Panc1 (cell line): ENCODE data around the gene TAF1A. TPM values are rescaled to one million over a fixed set of nuclear protein-coding genes. Genes with fewer than 3 reads are reported as not detected.

Experiments used
- ATAC-seq: fragments of 200-7000 bp; cut with Tn5 transposase; 2 replicates; pipeline ENCODE4 v1.9.1; 2020; ENCODE audit warnings: mild to moderate bottlenecking, moderate library complexity
- BruUV-seq: library from RNA; stranded (reverse); fragments of 400-500 nt; replicated peaks from 2 replicates; lab custom pipeline; 2021; lab: Mats Ljungman, UMichigan
- CTCF ChIA-PET: fragments of 300-600 bp; sonication (Branson Sonifier 250); formaldehyde crosslinking; loops from one replicate; lab custom pipeline; 2022; ENCODE audit warnings: antibody characterized with exemption; lab: Charles Lee
- POLR2A ChIA-PET: fragments of 300-600 bp; sonication (Branson Sonifier 250); formaldehyde crosslinking; loops from one replicate; lab custom pipeline; 2022; ENCODE audit warnings: antibody characterized with exemption; lab: Charles Lee
- DNase-seq: peaks from one replicate; pipeline ENCODE4 v3.0.0-alpha.2; 2010; ENCODE audit warnings: low read depth, low spot score
- H3K27ac ChIP-seq: 2 replicates; pipeline ENCODE4 v1.5.1; 2011; ENCODE audit warnings: mild to moderate bottlenecking, low read length, inconsistent platforms
- H3K27me3 ChIP-seq: fragments of 200-500 bp; sonication (Bioruptor generic); 2 replicates; pipeline ENCODE4 v1.6.0; 2014; ENCODE audit warnings: low read length, inconsistent platforms; ENCODE audit not compliant: control insufficient read depth, insufficient read depth
- H3K36me3 ChIP-seq: fragments of 200-500 bp; sonication (Bioruptor generic); 2 replicates; pipeline ENCODE4 v1.5.1; 2014; ENCODE audit warnings: inconsistent platforms, mild to moderate bottlenecking, low read length, moderate library complexity; ENCODE audit not compliant: control insufficient read depth, insufficient read depth
- H3K4me1 ChIP-seq: 2 replicates; pipeline ENCODE4 v1.5.1; 2011; ENCODE audit warnings: inconsistent platforms, mild to moderate bottlenecking, low read length, moderate library complexity; ENCODE audit not compliant: control insufficient read depth, insufficient read depth
- H3K4me3 ChIP-seq, 2 experiments: 2 replicates each; pipeline ENCODE4 v1.5.1; 2011 to 2012; ENCODE audit warnings: low read depth in 2 of 2, low read length in 2 of 2, mild to moderate bottlenecking in 2 of 2, inconsistent platforms in 1 of 2, moderate library complexity in 1 of 2
- H3K9me3 ChIP-seq: fragments of 200-500 bp; sonication (Bioruptor generic); 2 replicates; pipeline ENCODE4 v1.5.1; 2014; ENCODE audit warnings: low read depth, mild to moderate bottlenecking, inconsistent platforms, low read length, moderate library complexity; ENCODE audit not compliant: control insufficient read depth, insufficient read depth
- CTCF ChIP-seq: fragments of 450-650 bp; IDR thresholded peaks from 2 replicates; pipeline ENCODE4 v1.5.1; 2017; ENCODE audit warnings: mild to moderate bottlenecking
- POLR2AphosphoS5 ChIP-seq: IDR thresholded peaks from 2 replicates; pipeline ENCODE4 v1.6.1; 2012; ENCODE audit warnings: mild to moderate bottlenecking, low read depth, low read length, moderate library complexity
- REST ChIP-seq, 2 experiments: IDR thresholded peaks; 2 replicates each; pipeline ENCODE4 v1.6.1; 2011 to 2012; ENCODE audit warnings: low read depth in 2 of 2, control low read depth in 1 of 2, low read length in 1 of 2, mild to moderate bottlenecking in 1 of 2, moderate library complexity in 1 of 2; ENCODE audit not compliant: insufficient read depth in 1 of 2
- TCF7L2 ChIP-seq: IDR thresholded peaks from 2 replicates; pipeline ENCODE4 v1.6.1; 2011; ENCODE audit warnings: mild to moderate bottlenecking, low read depth, low read length, inconsistent platforms
- in situ Hi-C: cut with HindIII; loops from 2 replicates; pipeline ENCODE4 v1.10.0; 2016; ENCODE audit warnings: low sequenced_read_pairs, low pct_unique_long_range_greater_than_20kb
- intact Hi-C: fragments of 100-400 bp; cut with micrococcal nuclease; formaldehyde crosslinking; loops from one replicate; pipeline ENCODE4 v1.10.0; 2022; ENCODE audit not compliant: unreplicated experiment
- total RNA-seq: library from RNA; stranded (reverse); gene quantifications from one replicate; pipeline ENCODE4 v1.2.1, GENCODE V29; 2021; ENCODE audit not compliant: unreplicated experiment

The TAF1A gene
- total RNA-seq, 1 experiment from 2014 or later: 11.6 TPM

- ATAC-seq (peak; percentile 84), DNase-seq (no peak)
- no peaks in the 10 kb centered on the region for H3K9me3 ChIP-seq
- CTCF ChIA-PET: no interaction called here
- peaks cover 8% of the 10 kb centered on the region; the same call in 1 of the 2 replicates for H3K27me3 ChIP-seq
- H3K27ac ChIP-seq: peak within 1 kb of the TSS; percentile 49
- TF ChIP-seq TCF7L2: no peak
- peak; percentile 42; the same call in 1 of the 2 replicates for TF ChIP-seq POLR2AphosphoS5
- H3K36me3 ChIP-seq: peaks cover 5% of the 10 kb centered on the region; the same call in 1 of the 2 replicates
- POLR2A ChIA-PET: interaction anchor here (0.5 kb wide), 2 partner anchors 157 to 313 kb away, joined by 4 to 9 read pairs; no protein-coding TSS in a partner anchor
- in situ Hi-C loops: no loop called here
- intact Hi-C loops: no loop called here
- no TSS peak for BruUV-seq
- peaks cover 16% of the 10 kb centered on the region for H3K4me1 ChIP-seq
- peak within 1 kb of the TSS; percentile 82 to 88 for H3K4me3 ChIP-seq
These were observed 28.5 kb upstream of the TAF1A start, which contains the start of gene MIA3 for GRCh38 chr1:222618001-222618879. Gene MIA3 (plus strand): TSS chr1:222618097. CDS start chr1:222618111, 14 bp downstream.

- no TSS peak for BruUV-seq
- Histone ChIP-seq H3K36me3 (peaks cover 5% of the 10 kb centered on the region; the same call in 1 of the 2 replicates), H3K4me3 (peak overlapping the region; percentile 57 to 73), H3K9me3 (no peaks in the 10 kb centered on the region), H3K4me1 (peaks cover 16% of the 10 kb centered on the region), H3K27ac (peak overlapping the region; percentile 49), H3K27me3 (peaks cover 13% of the 10 kb centered on the region; the same call in 1 of the 2 replicates)
- TF ChIP-seq REST (IDR thresholded peaks at IDR 0.05; ENCODE audit: insufficient read depth in 1 of 2, low read depth in 2 of 2, low read length in 1 of 2) (peak in 1 of 2 experiments; percentile 28; a peak in 1 of 4 replicates), CTCF (no peak)
- CTCF ChIA-PET: no interaction called here
- POLR2A ChIA-PET: interaction anchor here (0.6 kb wide), 1 partner anchor 29 kb away, joined by 4 read pairs; no protein-coding TSS in a partner anchor
- no peak for DNase-seq
- in situ Hi-C loops (no loop called here), intact Hi-C loops (no loop called here)
- ATAC-seq: peak; percentile 92
These were observed 27.7 kb upstream of the TAF1A start for GRCh38 chr1:222617367-222617951.
